HG03280 (cell line): Measurements from ENCODE around the gene FAHD1.

Experiments used
- ATAC-seq: cut with Tn5 transposase; IDR thresholded peaks from one replicate; pipeline ENCODE4 v1.9.1; 2021; ENCODE audit warnings: mild to moderate bottlenecking, moderate library complexity; ENCODE audit not compliant: unreplicated experiment

Gene FAHD1

DNA sequence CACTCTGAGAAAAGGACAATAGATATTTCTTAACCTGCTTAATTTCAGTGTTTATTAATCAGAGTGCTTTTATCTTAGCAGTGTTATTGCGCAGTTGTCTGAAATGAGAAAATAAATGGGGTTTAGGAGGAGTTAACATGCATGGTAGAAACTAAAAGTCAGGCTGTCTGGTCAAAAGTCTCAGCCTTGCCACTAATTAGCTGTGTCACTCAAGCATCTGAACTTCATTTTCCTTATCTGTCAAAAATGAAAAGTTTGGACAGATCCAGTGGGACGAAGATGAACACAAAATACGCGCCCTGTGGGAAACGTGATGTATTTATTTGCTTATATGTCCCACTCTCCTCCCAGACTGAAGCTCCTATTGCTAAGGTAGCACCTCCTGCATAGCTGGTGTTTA, 51.2 kb downstream of the FAHD1 start:
- ATAC-seq: no peak
